Colonic mucosa (tissue), 4 donors: Measurements from ENCODE around the gene OPRL1. TPM values are rescaled to one million over a fixed set of nuclear protein-coding genes. Genes with fewer than 3 reads are reported as not detected.

ENCODE experiments used
- DNase-seq: peaks from one replicate; pipeline ENCODE4 v3.0.0-alpha.2; 2020
- H3K27ac ChIP-seq: fragments of 200-600 bp; one replicate; pipeline ENCODE4 v1.8.0; 2021
- H3K27me3 ChIP-seq: fragments of 200-600 bp; one replicate; pipeline ENCODE4 v1.8.0; 2021
- H3K36me3 ChIP-seq: fragments of 200-600 bp; one replicate; pipeline ENCODE4 v1.8.0; 2021
- H3K4me1 ChIP-seq: fragments of 200-600 bp; one replicate; pipeline ENCODE4 v1.8.0; 2021; ENCODE audit warnings: mild to moderate bottlenecking
- H3K4me3 ChIP-seq: fragments of 200-600 bp; one replicate; pipeline ENCODE4 v1.8.0; 2021
- H3K9ac ChIP-seq, 2 donors: one replicate each; pipeline ENCODE4 v1.7.0; 2013; ENCODE audit warnings: control low read depth in 2 of 2, low read depth in 2 of 2, low read length in 2 of 2
- H3K9me3 ChIP-seq: fragments of 200-600 bp; one replicate; pipeline ENCODE4 v1.8.0; 2021
- intact Hi-C: fragments of 100-400 bp; cut with DNase I; formaldehyde crosslinking; loops from one replicate; pipeline ENCODE4 v1.14.1; 2022
- total RNA-seq, 2 donors: library from RNA; stranded (reverse); fragmentation: NEBNext Ultra II Directional in 1 of 2; extraction: Animal tissue kit (Norgen Biotek cat#: 25700) in 1 of 2; gene quantifications; one replicate each; pipeline ENCODE4 v1.2.1, GENCODE V29; 2021
- TF ChIP-seq, protein P1 (sequence below): fragments of 200-600 bp; IDR thresholded peaks from one replicate; pipeline ENCODE4 v1.8.0; 2022; ENCODE audit warnings: antibody characterized with exemption, mild to moderate bottlenecking
- donor health status: healthy.
- donor health status: DM: no; HTN: no; CAD: no.
- donor health status: DM: no; HTN: no; CAD: no.

OPRL1 gene
- total RNA-seq, 2 donors from 2014 or later, result 0.24 to 0.25 TPM

- Histone ChIP-seq H3K9me3 (no peaks in the 10 kb centered on the region), H3K4me3 (no peak overlapping the region), H3K27ac (no peak overlapping the region), H3K36me3 (no peaks in the 10 kb centered on the region), H3K4me1 (no peaks in the 10 kb centered on the region), H3K9ac (no peak overlapping the region), H3K27me3 (peaks cover 67% of the 10 kb centered on the region)
- DNase-seq, result no peak
- intact Hi-C loops, result no loop called here
- TF ChIP-seq, protein P1, sequence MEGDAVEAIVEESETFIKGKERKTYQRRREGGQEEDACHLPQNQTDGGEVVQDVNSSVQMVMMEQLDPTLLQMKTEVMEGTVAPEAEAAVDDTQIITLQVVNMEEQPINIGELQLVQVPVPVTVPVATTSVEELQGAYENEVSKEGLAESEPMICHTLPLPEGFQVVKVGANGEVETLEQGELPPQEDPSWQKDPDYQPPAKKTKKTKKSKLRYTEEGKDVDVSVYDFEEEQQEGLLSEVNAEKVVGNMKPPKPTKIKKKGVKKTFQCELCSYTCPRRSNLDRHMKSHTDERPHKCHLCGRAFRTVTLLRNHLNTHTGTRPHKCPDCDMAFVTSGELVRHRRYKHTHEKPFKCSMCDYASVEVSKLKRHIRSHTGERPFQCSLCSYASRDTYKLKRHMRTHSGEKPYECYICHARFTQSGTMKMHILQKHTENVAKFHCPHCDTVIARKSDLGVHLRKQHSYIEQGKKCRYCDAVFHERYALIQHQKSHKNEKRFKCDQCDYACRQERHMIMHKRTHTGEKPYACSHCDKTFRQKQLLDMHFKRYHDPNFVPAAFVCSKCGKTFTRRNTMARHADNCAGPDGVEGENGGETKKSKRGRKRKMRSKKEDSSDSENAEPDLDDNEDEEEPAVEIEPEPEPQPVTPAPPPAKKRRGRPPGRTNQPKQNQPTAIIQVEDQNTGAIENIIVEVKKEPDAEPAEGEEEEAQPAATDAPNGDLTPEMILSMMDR, result no peak
Measured at GRCh38 chr20:64052326-64052722, 27.6 kb upstream of the OPRL1 start.

DNA sequence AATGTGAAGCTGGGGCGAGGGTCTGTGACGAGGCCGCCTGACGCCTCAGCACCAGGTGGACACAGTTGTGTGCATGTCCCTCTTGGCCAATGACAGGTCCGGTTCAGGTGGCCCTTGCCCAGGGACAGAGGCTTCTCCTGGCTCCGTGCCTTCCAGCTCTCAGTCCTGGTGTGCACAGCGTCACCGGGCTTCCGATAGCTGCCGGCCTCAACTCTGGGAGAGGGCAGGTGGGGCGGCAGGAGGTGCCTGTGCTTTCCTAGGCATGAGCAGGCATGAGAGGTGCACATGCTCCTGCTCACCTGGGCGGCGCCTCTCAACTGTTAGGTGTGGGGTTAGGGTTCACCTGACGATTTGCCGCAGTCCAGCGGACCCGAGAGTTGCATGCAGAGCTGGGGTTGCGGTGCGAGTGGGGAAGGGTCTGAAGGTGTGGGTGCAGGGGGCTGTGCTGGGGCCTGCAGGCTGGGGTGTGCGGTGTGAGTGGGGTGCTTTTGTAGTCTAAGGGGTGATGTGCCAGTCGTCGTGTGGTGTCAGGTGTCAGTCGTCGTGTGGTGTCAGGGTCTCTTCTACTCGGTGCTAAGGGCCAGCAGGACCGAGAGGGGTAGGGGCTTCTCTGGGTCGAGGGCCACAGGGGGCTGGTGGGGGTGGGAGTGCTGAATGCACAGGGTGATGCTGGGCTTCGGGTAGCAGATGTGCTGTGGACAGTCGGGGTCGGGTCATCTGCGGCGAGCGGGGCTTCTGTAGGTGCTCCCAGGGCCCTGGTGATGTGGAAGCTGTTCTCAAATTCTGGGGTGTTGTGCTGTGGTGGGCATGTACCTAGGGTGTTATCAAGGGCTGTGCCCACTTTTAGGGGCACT lies 26.7 kb upstream of the OPRL1 start:
- H3K27ac ChIP-seq, result no peak overlapping the region
- H3K9ac ChIP-seq, result no peak overlapping the region

DNA sequence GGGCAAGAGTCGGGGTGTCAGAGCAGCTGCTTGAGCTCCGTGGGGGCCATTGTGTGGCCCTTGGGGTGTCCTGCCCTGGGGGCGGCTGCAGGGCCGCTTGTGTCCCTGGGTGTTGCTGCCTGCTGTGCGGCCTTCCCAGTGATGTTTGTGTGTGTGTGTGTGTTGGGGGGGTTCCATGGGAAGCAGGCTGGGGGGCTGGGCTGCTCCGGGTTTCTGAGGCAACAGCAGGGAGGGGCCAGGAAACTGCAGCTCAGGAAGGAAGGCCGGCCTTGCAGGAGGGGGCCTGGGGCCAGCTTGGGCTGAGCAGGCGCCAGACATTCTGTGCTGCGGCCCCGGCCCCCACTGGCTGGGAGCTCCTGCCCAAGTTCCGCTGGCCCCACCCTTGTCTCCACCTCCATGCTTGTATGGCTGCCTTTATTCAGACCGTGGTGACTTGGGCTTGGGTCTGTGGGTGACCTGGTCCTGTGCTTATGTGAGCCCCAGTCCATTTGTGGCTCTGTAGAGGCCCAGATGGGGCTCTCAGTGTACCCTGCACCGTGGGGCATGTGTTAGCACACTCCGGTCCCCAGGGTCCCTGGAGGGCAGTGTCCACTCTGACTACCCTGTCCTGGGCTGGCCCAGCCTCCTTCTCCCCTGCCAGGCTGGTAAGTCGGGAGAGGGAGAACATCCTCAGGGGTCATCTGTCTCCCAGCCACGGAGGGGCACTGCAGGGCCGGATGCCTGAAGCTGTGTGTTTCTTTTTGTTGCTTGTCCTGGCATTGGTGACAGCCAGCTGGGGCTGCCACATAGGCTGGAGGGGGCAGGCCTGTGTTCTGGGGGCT lies 25.8 kb upstream of the OPRL1 start:
- no peak for DNase-seq
- Histone ChIP-seq H3K4me1 (no peaks in the 10 kb centered on the region), H3K9me3 (no peaks in the 10 kb centered on the region), H3K27me3 (peaks cover 52% of the 10 kb centered on the region), H3K27ac (no peak overlapping the region), H3K4me3 (no peak overlapping the region), H3K36me3 (no peaks in the 10 kb centered on the region), H3K9ac (no peak overlapping the region)
- TF ChIP-seq, protein P1, result no peak
- intact Hi-C loops, result no loop called here

More for the DNA sequence above, 26.7 kb upstream of the OPRL1 start:
- Histone ChIP-seq H3K27me3 (peaks cover 60% of the 10 kb centered on the region), H3K4me3 (no peak overlapping the region), H3K9me3 (no peaks in the 10 kb centered on the region), H3K36me3 (no peaks in the 10 kb centered on the region), H3K4me1 (no peaks in the 10 kb centered on the region)
- TF ChIP-seq, protein P1, result no peak
- intact Hi-C loops, result no loop called here
- DNase-seq, result no peak

GRCh38 chr20:64055396-64055892 lies 24.4 kb upstream of the OPRL1 start:
- Histone ChIP-seq H3K27ac (no peak overlapping the region), H3K36me3 (no peaks in the 10 kb centered on the region), H3K27me3 (peaks cover 42% of the 10 kb centered on the region), H3K4me1 (no peaks in the 10 kb centered on the region), H3K9ac (no peak overlapping the region), H3K9me3 (no peaks in the 10 kb centered on the region), H3K4me3 (no peak overlapping the region)
- no peak for DNase-seq
- TF ChIP-seq, protein P1, result no peak
- intact Hi-C loops, result no loop called here

GRCh38 chr20:64055893-64056638 lies 23.8 kb upstream of the OPRL1 start:
- no peak for DNase-seq
- TF ChIP-seq, protein P1, result no peak
- Histone ChIP-seq H3K4me3 (no peak overlapping the region), H3K27ac (no peak overlapping the region), H3K27me3 (peaks cover 36% of the 10 kb centered on the region), H3K4me1 (no peaks in the 10 kb centered on the region), H3K9me3 (no peaks in the 10 kb centered on the region), H3K9ac (no peak overlapping the region), H3K36me3 (no peaks in the 10 kb centered on the region)
- intact Hi-C loops, result no loop called here
